ENCODE measurements around the gene MRPS23.

DNA sequence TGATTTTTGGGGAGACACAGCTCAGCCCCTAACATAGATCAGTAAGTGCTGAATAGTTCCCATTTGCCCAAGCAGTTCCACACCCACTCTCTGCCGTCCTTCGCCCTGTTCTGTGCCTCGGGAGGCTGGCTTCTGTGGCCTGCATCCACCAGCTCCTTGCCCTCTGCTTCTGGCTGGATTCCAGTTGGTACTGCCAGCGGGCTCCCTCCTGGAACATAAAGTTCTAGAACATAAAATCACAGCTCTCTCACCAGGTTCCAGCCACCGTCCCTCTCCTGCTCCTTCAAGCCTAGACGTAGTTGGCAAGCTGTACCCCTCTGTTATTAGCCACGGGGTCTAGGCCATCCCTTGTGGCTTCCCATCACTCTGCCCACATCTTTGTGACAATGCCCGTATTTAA is 3.9 kb upstream of the MRPS23 start:
- TF ChIP-seq, protein P1, sequence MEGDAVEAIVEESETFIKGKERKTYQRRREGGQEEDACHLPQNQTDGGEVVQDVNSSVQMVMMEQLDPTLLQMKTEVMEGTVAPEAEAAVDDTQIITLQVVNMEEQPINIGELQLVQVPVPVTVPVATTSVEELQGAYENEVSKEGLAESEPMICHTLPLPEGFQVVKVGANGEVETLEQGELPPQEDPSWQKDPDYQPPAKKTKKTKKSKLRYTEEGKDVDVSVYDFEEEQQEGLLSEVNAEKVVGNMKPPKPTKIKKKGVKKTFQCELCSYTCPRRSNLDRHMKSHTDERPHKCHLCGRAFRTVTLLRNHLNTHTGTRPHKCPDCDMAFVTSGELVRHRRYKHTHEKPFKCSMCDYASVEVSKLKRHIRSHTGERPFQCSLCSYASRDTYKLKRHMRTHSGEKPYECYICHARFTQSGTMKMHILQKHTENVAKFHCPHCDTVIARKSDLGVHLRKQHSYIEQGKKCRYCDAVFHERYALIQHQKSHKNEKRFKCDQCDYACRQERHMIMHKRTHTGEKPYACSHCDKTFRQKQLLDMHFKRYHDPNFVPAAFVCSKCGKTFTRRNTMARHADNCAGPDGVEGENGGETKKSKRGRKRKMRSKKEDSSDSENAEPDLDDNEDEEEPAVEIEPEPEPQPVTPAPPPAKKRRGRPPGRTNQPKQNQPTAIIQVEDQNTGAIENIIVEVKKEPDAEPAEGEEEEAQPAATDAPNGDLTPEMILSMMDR (IDR thresholded peaks at IDR 0.05; ENCODE audit: low read depth, low read length): no peak
- no peak for TF ChIP-seq MYC (IDR thresholded peaks at IDR 0.05; ENCODE audit: low read depth, low read length)

All from NB4 (cell line).